Stomach (tissue), 4 donors: ENCODE results near the gene LCLAT1.

Experiments
- CTCF ChIP-seq, 7 experiments: fragments of 450-650 bp in 4 of 7; fragments of 200-600 bp in 3 of 7; sonication (generic) in 3 of 7; IDR thresholded peaks; one replicate each; pipeline ENCODE4 v1.5.1; 2016 to 2019; ENCODE audit warnings: antibody characterized with exemption in 7 of 7, control low read depth in 2 of 7, mild to moderate bottlenecking in 1 of 7
- POLR2A ChIP-seq, 4 donors: fragments of 450-650 bp; IDR thresholded peaks; one replicate each; pipeline ENCODE4 v1.6.1; 2016; ENCODE audit warnings: antibody characterized with exemption in 4 of 4, control low read depth in 2 of 4, mild to moderate bottlenecking in 1 of 4, moderate library complexity in 1 of 4

- no peak for TF ChIP-seq CTCF (IDR thresholded peaks at IDR 0.05)
- TF ChIP-seq POLR2A (IDR thresholded peaks at IDR 0.05): no peak
Observed at GRCh38 chr2:30417253-30417652, 29.8 kb upstream of the LCLAT1 start.
